Astrocyte of the cerebellum (primary cell): ENCODE data around the gene SENP7.

Experiments
- DNase-seq: peaks from one replicate; pipeline ENCODE4 v3.0.0-alpha.2; 2011; ENCODE audit warnings: low read depth
- H3K4me3 ChIP-seq: 2 replicates; pipeline ENCODE4 v1.5.1; 2011; ENCODE audit warnings: mild to moderate bottlenecking, low read depth, low read length, moderate library complexity
- CTCF ChIP-seq: IDR thresholded peaks from 2 replicates; pipeline ENCODE4 v1.5.1; 2012; ENCODE audit warnings: low read length, low read depth, moderate library complexity, mild to moderate bottlenecking; ENCODE audit errors: missing control alignments
- in situ Hi-C: cut with HindIII; loops from 2 replicates; pipeline ENCODE4 v1.10.0; 2017; ENCODE audit warnings: low sequenced_read_pairs

Gene SENP7

GRCh38 chr3:101292027-101292426 lies 221.0 kb downstream of the SENP7 start:
- in situ Hi-C loops = no loop called here
- no peak for DNase-seq

GRCh38 chr3:101288294-101288693 lies 224.7 kb downstream of the SENP7 start:
- no peak for DNase-seq
- TF ChIP-seq CTCF = no peak
- in situ Hi-C loops = no loop called here
- H3K4me3 ChIP-seq = no peak overlapping the region

More at GRCh38 chr3:101292027-101292426, 221.0 kb downstream of the SENP7 start:
- no peak for TF ChIP-seq CTCF
- H3K4me3 ChIP-seq = no peak overlapping the region

DNA sequence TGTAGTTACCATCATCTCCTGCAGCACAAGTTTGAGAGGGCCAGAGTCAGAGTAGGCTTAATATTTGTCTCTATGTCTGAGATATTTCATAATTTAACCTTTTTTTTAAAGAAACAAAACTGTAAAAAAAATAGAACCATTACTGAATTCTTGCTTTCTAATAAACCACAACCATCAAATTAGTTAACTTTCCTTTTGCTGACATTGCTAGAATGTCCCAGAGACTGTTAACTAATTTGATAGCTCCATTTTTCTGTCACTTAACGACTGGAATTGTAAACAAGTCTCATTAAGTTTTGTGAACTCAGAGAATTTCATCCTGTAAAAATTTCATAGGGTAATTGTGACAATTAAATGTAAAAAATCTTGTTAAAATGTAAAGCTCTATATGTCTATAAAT lies 228.3 kb downstream of the SENP7 start:
- no peak for TF ChIP-seq CTCF
- no peak for DNase-seq
- in situ Hi-C loops = no loop called here
- no peak overlapping the region for H3K4me3 ChIP-seq

- in situ Hi-C loops = no loop called here
- no peak overlapping the region for H3K4me3 ChIP-seq
- TF ChIP-seq CTCF = no peak
- DNase-seq = no peak
These were observed 231.4 kb downstream of the SENP7 start for GRCh38 chr3:101281521-101282030.

DNA sequence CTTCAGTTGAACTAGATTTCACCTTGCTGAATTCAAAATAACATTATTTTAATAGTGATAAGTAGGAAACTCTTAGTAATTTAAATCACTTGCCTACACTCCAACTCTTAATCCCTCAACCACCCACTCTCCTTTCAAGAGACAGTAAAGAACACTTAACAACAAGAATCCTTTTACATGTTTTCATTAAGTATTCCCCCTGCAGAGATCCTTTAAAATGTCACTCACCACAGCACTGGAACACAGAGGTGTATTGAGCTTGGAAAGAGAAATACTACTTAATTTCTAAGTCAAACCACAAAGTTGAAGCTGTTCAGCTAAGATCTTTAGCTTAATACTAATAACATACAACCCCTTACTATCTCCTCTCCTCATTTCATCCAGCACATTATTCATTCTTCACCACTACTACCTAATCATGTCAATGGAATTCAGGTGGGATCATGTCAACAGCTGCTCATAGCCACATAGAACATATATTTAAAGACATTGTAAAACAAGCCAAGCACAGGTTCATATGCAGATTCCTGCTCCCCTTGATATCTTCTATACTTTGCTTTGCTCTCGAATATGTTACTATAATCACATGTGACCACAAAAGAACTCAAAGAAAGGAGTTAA lies 233.1 kb downstream of the SENP7 start:
- in situ Hi-C loops = no loop called here
- TF ChIP-seq CTCF = no peak

DNA sequence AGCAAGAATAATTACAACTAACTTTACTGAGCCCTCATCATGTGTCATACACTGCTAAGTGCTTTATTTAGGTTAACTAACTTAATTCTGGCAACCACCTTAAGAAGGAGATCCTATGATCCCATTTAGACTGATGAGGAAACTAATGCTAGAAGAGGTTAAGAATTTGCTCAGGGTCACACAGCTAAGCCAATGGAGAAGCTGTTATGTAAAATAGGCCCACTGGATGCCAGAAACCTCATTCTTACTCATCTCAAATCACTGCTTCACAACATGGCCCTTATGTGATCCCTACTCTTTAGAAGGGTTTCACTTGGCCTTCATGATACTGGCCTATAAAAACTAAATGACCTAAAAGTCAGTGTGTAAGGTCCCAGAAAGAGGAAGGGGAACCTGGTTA lies 233.8 kb downstream of the SENP7 start:
- DNase-seq = no peak
- no peak overlapping the region for H3K4me3 ChIP-seq
- in situ Hi-C loops = no loop called here
- no peak for TF ChIP-seq CTCF

More for the DNA sequence above, 233.1 kb downstream of the SENP7 start:
- no peak overlapping the region for H3K4me3 ChIP-seq
- no peak for DNase-seq
